H9 (cell line): Measurements from ENCODE around the gene TBPL1. TPM values are rescaled to one million over a fixed set of nuclear protein-coding genes. Genes with fewer than 3 reads are reported as not detected.
"Not testable (repeated sequence)": the region's sequence is repeated elsewhere in the genome, so short reads cannot be mapped to it uniquely, and the experiment has no call there.

Experiments used
- DNase-seq: peaks from one replicate; pipeline ENCODE4 v3.0.0-alpha.2; 2017
- H2AFZ ChIP-seq: one replicate; pipeline ENCODE4 v1.6.1; 2013; ENCODE audit warnings: mild to moderate bottlenecking, low read length, control low read depth, moderate library complexity
- H2AK5ac ChIP-seq: 2 replicates; pipeline ENCODE4 v1.6.1; 2013; ENCODE audit warnings: low read length, control low read depth, mixed read lengths; ENCODE audit not compliant: insufficient read length
- H2BK120ac ChIP-seq: one replicate; pipeline ENCODE4 v1.6.1; 2013; ENCODE audit warnings: low read depth, mild to moderate bottlenecking, low read length, control low read depth, inconsistent platforms; ENCODE audit not compliant: poor library complexity, severe bottlenecking
- H2BK12ac ChIP-seq: 2 replicates; pipeline ENCODE4 v1.6.1; 2013; ENCODE audit warnings: low read length, control low read depth, mixed read lengths, low read depth; ENCODE audit not compliant: insufficient read length
- H2BK15ac ChIP-seq: 2 replicates; pipeline ENCODE4 v1.6.1; 2013; ENCODE audit warnings: low read depth, low read length, control low read depth
- H2BK20ac ChIP-seq: one replicate; pipeline ENCODE4 v1.6.1; 2013; ENCODE audit warnings: low read depth, mild to moderate bottlenecking, low read length, control low read depth, inconsistent platforms; ENCODE audit not compliant: poor library complexity, severe bottlenecking
- H2BK5ac ChIP-seq: 2 replicates; pipeline ENCODE4 v1.6.1; 2013; ENCODE audit warnings: low read length, control low read depth, mixed read lengths; ENCODE audit not compliant: insufficient read length
- H3K14ac ChIP-seq: 2 replicates; pipeline ENCODE4 v1.6.1; 2013; ENCODE audit warnings: low read length, control low read depth; ENCODE audit not compliant: insufficient read depth
- H3K18ac ChIP-seq: 2 replicates; pipeline ENCODE4 v1.6.1; 2013; ENCODE audit warnings: low read depth, mild to moderate bottlenecking, mixed read lengths, low read length, control low read depth; ENCODE audit not compliant: insufficient read length
- H3K23ac ChIP-seq: 2 replicates; pipeline ENCODE4 v1.6.1; 2013; ENCODE audit warnings: low read length, control low read depth, mixed read lengths, low read depth; ENCODE audit not compliant: insufficient read length
- H3K23me2 ChIP-seq: 2 replicates; pipeline ENCODE4 v1.6.1; 2013; ENCODE audit warnings: low read depth, mild to moderate bottlenecking, mixed read lengths, low read length, control low read depth; ENCODE audit not compliant: insufficient read length, poor library complexity, severe bottlenecking
- H3K27ac ChIP-seq: 2 replicates; pipeline ENCODE4 v1.5.1; 2013; ENCODE audit warnings: low read length, control low read depth, mixed read lengths, low read depth; ENCODE audit not compliant: insufficient read length
- H3K27me3 ChIP-seq: 2 replicates; pipeline ENCODE4 v1.6.1; 2013; ENCODE audit warnings: low read length, control low read depth, inconsistent platforms; ENCODE audit not compliant: insufficient read depth
- H3K4ac ChIP-seq: 2 replicates; pipeline ENCODE4 v1.6.1; 2013; ENCODE audit warnings: low read depth, mild to moderate bottlenecking, control low read depth, inconsistent platforms, low read length, moderate library complexity
- H3K4me1 ChIP-seq: 2 replicates; pipeline ENCODE4 v1.6.1; 2013; ENCODE audit warnings: low read length, control low read depth, inconsistent platforms; ENCODE audit not compliant: insufficient read depth
- H3K4me2 ChIP-seq: 2 replicates; pipeline ENCODE4 v1.6.1; 2013; ENCODE audit warnings: low read length, control low read depth, mixed read lengths; ENCODE audit not compliant: insufficient read length, insufficient read depth
- H3K56ac ChIP-seq: 2 replicates; pipeline ENCODE4 v1.6.1; 2013; ENCODE audit warnings: low read depth, mild to moderate bottlenecking, mixed read lengths, low read length, control low read depth; ENCODE audit not compliant: insufficient read length
- H3K79me1 ChIP-seq: 2 replicates; pipeline ENCODE4 v1.6.1; 2013; ENCODE audit warnings: low read depth, mild to moderate bottlenecking, moderate library complexity, low read length, control low read depth, inconsistent platforms; ENCODE audit not compliant: insufficient read depth, poor library complexity, severe bottlenecking
- H3K79me2 ChIP-seq: 2 replicates; pipeline ENCODE4 v1.6.1; 2013; ENCODE audit warnings: low read length, control low read depth, inconsistent platforms; ENCODE audit not compliant: insufficient read depth
- H3K9ac ChIP-seq: 2 replicates; pipeline ENCODE4 v1.6.1; 2013; ENCODE audit warnings: low read length, control low read depth, mixed read lengths; ENCODE audit not compliant: insufficient read length; ENCODE audit errors: extremely low read depth
- H3K9me3 ChIP-seq: one replicate; pipeline ENCODE4 v1.6.1; 2013; ENCODE audit warnings: low read depth, low read length, inconsistent platforms; ENCODE audit not compliant: control insufficient read depth
- H3T11ph ChIP-seq: one replicate; pipeline ENCODE4 v1.6.1; 2013; ENCODE audit warnings: mild to moderate bottlenecking, low read length, control low read depth, inconsistent platforms
- H4K20me1 ChIP-seq: one replicate; pipeline ENCODE4 v1.6.1; 2013; ENCODE audit not compliant: control insufficient read depth, insufficient read length, insufficient read depth
- H4K5ac ChIP-seq: 2 replicates; pipeline ENCODE4 v1.6.1; 2013; ENCODE audit warnings: low read depth, mild to moderate bottlenecking, mixed read lengths, low read length, control low read depth; ENCODE audit not compliant: insufficient read length
- H4K8ac ChIP-seq: replicated peaks from 2 replicates; pipeline ENCODE4 v1.6.1; 2013; ENCODE audit warnings: low read length, control low read depth, mixed read lengths, low read depth; ENCODE audit not compliant: insufficient read length
- H4K91ac ChIP-seq: 2 replicates; pipeline ENCODE4 v1.6.1; 2013; ENCODE audit warnings: low read depth, mild to moderate bottlenecking, moderate library complexity, mixed read lengths, low read length, control low read depth; ENCODE audit not compliant: insufficient read length
- H3K27ac Mint-ChIP-seq, 3 experiments: 2 replicates in 2 of 3; 3 replicates in 1 of 3; pipeline ENCODE4 v1.8.0; 2020 to 2021; ENCODE audit warnings: mixed read lengths in 3 of 3, mild to moderate bottlenecking in 1 of 3, moderate library complexity in 1 of 3
- H3K27me3 Mint-ChIP-seq: 2 replicates; pipeline ENCODE4 v1.8.0; 2021; ENCODE audit warnings: low read depth, mild to moderate bottlenecking, moderate library complexity, mixed read lengths
- H3K36me3 Mint-ChIP-seq, 3 experiments: 2 replicates in 2 of 3; 3 replicates in 1 of 3; pipeline ENCODE4 v1.8.0; 2020 to 2021; ENCODE audit warnings: low read depth in 3 of 3, mixed read lengths in 3 of 3; ENCODE audit not compliant: insufficient read depth in 1 of 3
- H3K4me1 Mint-ChIP-seq, 2 experiments: 2 replicates each; pipeline ENCODE4 v1.8.0; 2020; ENCODE audit warnings: mixed read lengths in 2 of 2
- H3K4me3 Mint-ChIP-seq, 2 experiments: 2 replicates in 1 of 2; 3 replicates in 1 of 2; pipeline ENCODE4 v1.8.0; 2020 to 2021; ENCODE audit warnings: mild to moderate bottlenecking in 2 of 2, mixed read lengths in 2 of 2, moderate library complexity in 1 of 2
- H3K9me3 Mint-ChIP-seq, 2 experiments: 2 replicates in 1 of 2; 3 replicates in 1 of 2; pipeline ENCODE4 v1.8.0; 2020; ENCODE audit warnings: mild to moderate bottlenecking in 2 of 2, mixed read lengths in 2 of 2, moderate library complexity in 1 of 2
- WGBS: extraction: QIAGEN DNeasy Blood & Tissue Kit; methylation state at CpG from one replicate; pipeline ENCODE4 v1.1.7; 2013; ENCODE audit warnings: missing lambda C conversion rate, low lambda C conversion rate, mixed read lengths; ENCODE audit not compliant: insufficient read length; ENCODE audit errors: extremely low coverage; 5-methylcytosine and 5-hydroxymethylcytosine counted together
- total RNA-seq: library from RNA; stranded (reverse); gene quantifications from 2 replicates; pipeline ENCODE4 v1.2.1, GENCODE V29; 2021
- TF ChIP-seq, protein P1 (sequence below): fragments of 200-600 bp; sonication (generic); conservative IDR thresholded peaks from 3 replicates; pipeline ENCODE4 v1.8.0; 2021; ENCODE audit warnings: antibody characterized with exemption, mild to moderate bottlenecking

TBPL1 gene
- total RNA-seq, 1 experiment from 2014 or later, result 49.7 TPM

- Histone ChIP-seq H3K23ac (no peak overlapping the region), H3K27me3 (no peaks in the 10 kb centered on the region), H3K18ac (no peak overlapping the region), H3K79me1 (no peaks in the 10 kb centered on the region), H3K23me2 (no peaks in the 10 kb centered on the region), H2BK15ac (no peak overlapping the region), H2BK20ac (no peak overlapping the region), H3K27ac (no peak overlapping the region), H4K5ac (no peak overlapping the region), H3T11ph (no peak overlapping the region), H2BK5ac (no peak overlapping the region), H2AFZ (peak overlapping the region; percentile 27), H3K4ac (no peak overlapping the region), H2BK120ac (no peak overlapping the region), H4K8ac (no peak overlapping the region), H3K4me1 (no peaks in the 10 kb centered on the region; the same call in 1 of the 2 replicates), H2AK5ac (no peak overlapping the region), H3K14ac (no peak overlapping the region), H3K4me2 (peak overlapping the region; percentile 36), H4K91ac (no peak overlapping the region), H3K56ac (no peak overlapping the region), H4K20me1 (no peaks in the 10 kb centered on the region), H3K9me3 (no peaks in the 10 kb centered on the region), H3K9ac (no peak overlapping the region), H2BK12ac (no peak overlapping the region), H3K79me2 (no peaks in the 10 kb centered on the region)
- WGBS, result no CpG with 5 or more reads among the region's 6 CpGs
- Mint-ChIP-seq H3K27ac (peak overlapping the region in 1 of 3 experiments; percentile 63; a peak in 2 of 7 replicates), H3K4me3 (peak overlapping the region in 1 of 2 experiments; percentile 7; a peak in 1 of 5 replicates), H3K27me3 (no peaks in the 10 kb centered on the region), H3K4me1 (peaks cover 10% of the 10 kb centered on the region in 2 experiments), H3K9me3 (no peaks in the 10 kb centered on the region), H3K36me3 (no peaks in the 10 kb centered on the region)
- TF ChIP-seq, protein P1, sequence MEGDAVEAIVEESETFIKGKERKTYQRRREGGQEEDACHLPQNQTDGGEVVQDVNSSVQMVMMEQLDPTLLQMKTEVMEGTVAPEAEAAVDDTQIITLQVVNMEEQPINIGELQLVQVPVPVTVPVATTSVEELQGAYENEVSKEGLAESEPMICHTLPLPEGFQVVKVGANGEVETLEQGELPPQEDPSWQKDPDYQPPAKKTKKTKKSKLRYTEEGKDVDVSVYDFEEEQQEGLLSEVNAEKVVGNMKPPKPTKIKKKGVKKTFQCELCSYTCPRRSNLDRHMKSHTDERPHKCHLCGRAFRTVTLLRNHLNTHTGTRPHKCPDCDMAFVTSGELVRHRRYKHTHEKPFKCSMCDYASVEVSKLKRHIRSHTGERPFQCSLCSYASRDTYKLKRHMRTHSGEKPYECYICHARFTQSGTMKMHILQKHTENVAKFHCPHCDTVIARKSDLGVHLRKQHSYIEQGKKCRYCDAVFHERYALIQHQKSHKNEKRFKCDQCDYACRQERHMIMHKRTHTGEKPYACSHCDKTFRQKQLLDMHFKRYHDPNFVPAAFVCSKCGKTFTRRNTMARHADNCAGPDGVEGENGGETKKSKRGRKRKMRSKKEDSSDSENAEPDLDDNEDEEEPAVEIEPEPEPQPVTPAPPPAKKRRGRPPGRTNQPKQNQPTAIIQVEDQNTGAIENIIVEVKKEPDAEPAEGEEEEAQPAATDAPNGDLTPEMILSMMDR, result peak; percentile 93
- DNase-seq, result peak; percentile 66
These were observed 29.0 kb upstream of the TBPL1 start for GRCh38 chr6:133923938-133924593.

DNA sequence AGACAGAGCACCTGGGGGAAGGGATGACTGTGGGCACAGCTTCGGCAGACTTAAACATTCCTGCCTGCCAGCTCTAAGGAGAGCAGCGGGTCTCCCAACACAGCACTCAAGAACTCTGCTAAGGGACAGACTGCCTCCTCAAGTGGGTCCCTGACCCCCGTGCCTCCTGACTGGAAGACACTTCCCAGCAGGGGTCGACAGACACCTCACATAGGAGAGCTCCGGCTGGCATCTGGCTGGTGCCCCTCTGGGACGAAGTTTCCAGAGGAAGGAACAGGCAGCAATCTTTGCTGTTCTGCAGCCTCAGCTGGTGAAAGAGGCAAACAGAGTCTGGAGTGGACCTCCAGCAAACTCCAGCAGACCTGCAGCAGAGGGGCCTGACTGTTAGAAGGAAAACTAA is 21.8 kb upstream of the TBPL1 start:
- H2BK15ac ChIP-seq, H2BK12ac ChIP-seq, H4K8ac ChIP-seq, H3K23me2 ChIP-seq, H2BK120ac ChIP-seq, H3K79me2 ChIP-seq, H2AFZ ChIP-seq, H3K4me2 ChIP-seq, H3K4me3 Mint-ChIP-seq, H3K4ac ChIP-seq, H3K36me3 Mint-ChIP-seq, H3K4me1 Mint-ChIP-seq, H3K23ac ChIP-seq, H3K9ac ChIP-seq, H2AK5ac ChIP-seq, H3K14ac ChIP-seq, H3T11ph ChIP-seq, H3K4me1 ChIP-seq, H4K20me1 ChIP-seq, H3K27me3 ChIP-seq, H3K9me3 ChIP-seq, H3K27me3 Mint-ChIP-seq, DNase-seq, H3K56ac ChIP-seq, H3K79me1 ChIP-seq, H3K18ac ChIP-seq, H4K91ac ChIP-seq, H3K27ac ChIP-seq, H4K5ac ChIP-seq, H3K27ac Mint-ChIP-seq, H2BK5ac ChIP-seq, H2BK20ac ChIP-seq: not testable (repeated sequence)
- H3K9me3 Mint-ChIP-seq, result peaks cover 11 to 16% of the 10 kb centered on the region in 2 experiments
- no CpG with 5 or more reads among the region's 6 CpGs for WGBS
